ENCODE data around the gene DOK6. TPM values are rescaled to one million over a fixed set of nuclear protein-coding genes. Genes with fewer than 3 reads are reported as not detected.

DOK6 gene
- total and polyA plus RNA-seq, 2 donors (not counting 3 experiments of a cell fraction or from before 2014, with no cell fraction given) = under 0.01 TPM; not detected in 1

DNA sequence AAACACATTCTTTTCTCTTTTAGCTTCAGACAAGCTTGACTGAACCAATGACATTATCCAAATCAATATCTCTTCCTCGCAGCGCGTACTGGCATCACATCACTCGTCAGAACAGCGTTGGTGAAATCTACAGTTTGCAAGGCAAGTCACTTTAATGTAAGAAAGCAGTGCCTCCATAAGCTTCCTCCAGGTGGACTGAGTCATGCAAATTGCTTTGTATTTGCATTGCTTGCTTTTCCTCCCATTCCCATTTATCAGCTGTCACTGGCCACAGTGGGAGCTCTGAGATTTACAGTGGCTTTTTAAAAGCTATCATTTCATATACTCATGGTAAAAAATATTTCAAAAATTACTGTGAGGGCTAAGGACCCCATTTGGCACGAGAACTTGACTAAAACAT, 357.0 kb downstream of the DOK6 start:
- no peaks in the 10 kb centered on the region for H3K9me3 ChIP-seq (replicated peaks; ENCODE audit: control insufficient read depth, insufficient read depth, low read length)
- intact Hi-C loops (cut with micrococcal nuclease) (no loop called here), dilution Hi-C loops (cut with MboI; ENCODE audit: extremely low pct_ligation_motif_present, low sequenced_read_pairs) (no loop called here)
- BruUV-seq (replicated peaks) = no TSS peak
- ChIA-PET CTCF (interaction anchor here (0.6 kb wide), 1 partner anchor 384 kb away, joined by 3 read pairs; no protein-coding TSS in a partner anchor), POLR2A (no interaction called here)
- H3K27me3 ChIP-seq (ENCODE audit: control insufficient read depth in 2 of 2, insufficient read depth in 2 of 2, low read length in 2 of 2) = no peaks in the 10 kb centered on the region
- no peaks in the 10 kb centered on the region for H3K9me1 ChIP-seq (replicated peaks; ENCODE audit: control insufficient read depth, extremely low read depth, insufficient read depth, low read length)
- FAIRE-seq (no peak), DNase-seq (ENCODE audit: low read depth, low spot score) (no peak)
- no peaks in the 10 kb centered on the region for H3K79me2 ChIP-seq (ENCODE audit: control insufficient read depth, insufficient read depth, low read length)
- no peaks in the 10 kb centered on the region for H4K20me1 ChIP-seq (replicated peaks; ENCODE audit: control insufficient read depth, extremely low read depth, insufficient read depth, low read length)
- no peaks in the 10 kb centered on the region for H3K4me1 ChIP-seq (ENCODE audit: control insufficient read depth, extremely low read depth, insufficient read depth, low read length)
- no peak overlapping the region for H3K4me3 ChIP-seq (replicated peaks in 1 of 3; ENCODE audit: insufficient read depth in 1 of 3, low read depth in 1 of 3, low read length in 3 of 3)
- H2AFZ ChIP-seq (ENCODE audit: low read depth, low read length) = no peak overlapping the region
- TF ChIP-seq, protein P1, sequence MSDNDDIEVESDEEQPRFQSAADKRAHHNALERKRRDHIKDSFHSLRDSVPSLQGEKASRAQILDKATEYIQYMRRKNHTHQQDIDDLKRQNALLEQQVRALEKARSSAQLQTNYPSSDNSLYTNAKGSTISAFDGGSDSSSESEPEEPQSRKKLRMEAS (IDR thresholded peaks at IDR 0.05; ENCODE audit: insufficient read depth, insufficient read length) = no peak
- TF ChIP-seq JUN (IDR thresholded peaks at IDR 0.05; ENCODE audit: borderline replicate concordance, insufficient read depth, insufficient read length, low read depth) = no peak
- TF ChIP-seq POLR2AphosphoS5 (IDR thresholded peaks at IDR 0.05; ENCODE audit: insufficient read depth, low read depth, low read length) = no peak
- no peak for TF ChIP-seq FOS (IDR thresholded peaks at IDR 0.05; ENCODE audit: borderline replicate concordance, insufficient read depth, low read length)
- TF ChIP-seq GATA2 (IDR thresholded peaks at IDR 0.05; ENCODE audit: insufficient read depth, insufficient read length, low read depth, low read length) = no peak
- TF ChIP-seq POLR2A (IDR thresholded peaks at IDR 0.05; ENCODE audit: low read depth, low read length) = no peak
- TF ChIP-seq MYC (IDR thresholded peaks at IDR 0.05; ENCODE audit: low read depth, low read length) = no peak
- TF ChIP-seq EZH2 (IDR thresholded peaks at IDR 0.05; ENCODE audit: borderline replicate concordance, low read depth, low read length, severe bottlenecking) = no peak
- TF ChIP-seq, protein P2, sequence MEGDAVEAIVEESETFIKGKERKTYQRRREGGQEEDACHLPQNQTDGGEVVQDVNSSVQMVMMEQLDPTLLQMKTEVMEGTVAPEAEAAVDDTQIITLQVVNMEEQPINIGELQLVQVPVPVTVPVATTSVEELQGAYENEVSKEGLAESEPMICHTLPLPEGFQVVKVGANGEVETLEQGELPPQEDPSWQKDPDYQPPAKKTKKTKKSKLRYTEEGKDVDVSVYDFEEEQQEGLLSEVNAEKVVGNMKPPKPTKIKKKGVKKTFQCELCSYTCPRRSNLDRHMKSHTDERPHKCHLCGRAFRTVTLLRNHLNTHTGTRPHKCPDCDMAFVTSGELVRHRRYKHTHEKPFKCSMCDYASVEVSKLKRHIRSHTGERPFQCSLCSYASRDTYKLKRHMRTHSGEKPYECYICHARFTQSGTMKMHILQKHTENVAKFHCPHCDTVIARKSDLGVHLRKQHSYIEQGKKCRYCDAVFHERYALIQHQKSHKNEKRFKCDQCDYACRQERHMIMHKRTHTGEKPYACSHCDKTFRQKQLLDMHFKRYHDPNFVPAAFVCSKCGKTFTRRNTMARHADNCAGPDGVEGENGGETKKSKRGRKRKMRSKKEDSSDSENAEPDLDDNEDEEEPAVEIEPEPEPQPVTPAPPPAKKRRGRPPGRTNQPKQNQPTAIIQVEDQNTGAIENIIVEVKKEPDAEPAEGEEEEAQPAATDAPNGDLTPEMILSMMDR (IDR thresholded peaks at IDR 0.05; ENCODE audit: extremely low read depth in 1 of 2, insufficient read depth in 1 of 2, low read depth in 1 of 2, low read length in 2 of 2) = no peak
- H3K9ac ChIP-seq (replicated peaks; ENCODE audit: extremely low read depth, insufficient read depth, low read length) = no peak overlapping the region
- no peak overlapping the region for H3K4me2 ChIP-seq (ENCODE audit: insufficient read depth, low read length)
- H3K27ac ChIP-seq (ENCODE audit: insufficient read depth, low read depth, low read length) = no peak overlapping the region
- no peaks in the 10 kb centered on the region for H3K36me3 ChIP-seq (ENCODE audit: control insufficient read depth in 2 of 2, extremely low read depth in 1 of 2, insufficient read depth in 2 of 2, low read length in 2 of 2)

Data from endothelial cell of umbilical vein (primary cell).